Left cardiac atrium (tissue), 4 donors: ENCODE measurements around the gene DNAJC16. TPM values are rescaled to one million over a fixed set of nuclear protein-coding genes. Genes with fewer than 3 reads are reported as not detected.

Experiments used
- ATAC-seq, 2 donors: fragments of 200-7000 bp; cut with Tn5 transposase; one replicate each; pipeline ENCODE4 v1.9.1; 2020; ENCODE audit warnings: mild to moderate bottlenecking in 2 of 2, moderate library complexity in 2 of 2
- DNase-seq: peaks from one replicate; pipeline ENCODE4 v3.0.0-alpha.2; 2020
- intact Hi-C, 2 donors: fragments of 100-400 bp; cut with DNase I; formaldehyde crosslinking; loops; one replicate each; pipeline versions ENCODE4 v1.14.1 to v1.15.1; 2022 to 2023
- total RNA-seq, 2 donors: library from RNA; stranded (reverse); fragmentation: NEBNext Ultra II Directional; extraction: Animal tissue kit (Norgen Biotek cat#: 25700); gene quantifications; one replicate each; pipeline ENCODE4 v1.2.1, GENCODE V29; 2021
- donor health status: DM: no; HTN: yes; CAD: no.
- donor health status: DM: no; HTN: yes; CAD: no; lungs with severe emphysema.
- donor health status: DM: yes; HTN: yes; CAD: no.
- donor health status: Dilated cardiomyopathy.

DNAJC16 gene
- total RNA-seq, 2 donors from 2014 or later = 17.1 to 17.7 TPM

DNA sequence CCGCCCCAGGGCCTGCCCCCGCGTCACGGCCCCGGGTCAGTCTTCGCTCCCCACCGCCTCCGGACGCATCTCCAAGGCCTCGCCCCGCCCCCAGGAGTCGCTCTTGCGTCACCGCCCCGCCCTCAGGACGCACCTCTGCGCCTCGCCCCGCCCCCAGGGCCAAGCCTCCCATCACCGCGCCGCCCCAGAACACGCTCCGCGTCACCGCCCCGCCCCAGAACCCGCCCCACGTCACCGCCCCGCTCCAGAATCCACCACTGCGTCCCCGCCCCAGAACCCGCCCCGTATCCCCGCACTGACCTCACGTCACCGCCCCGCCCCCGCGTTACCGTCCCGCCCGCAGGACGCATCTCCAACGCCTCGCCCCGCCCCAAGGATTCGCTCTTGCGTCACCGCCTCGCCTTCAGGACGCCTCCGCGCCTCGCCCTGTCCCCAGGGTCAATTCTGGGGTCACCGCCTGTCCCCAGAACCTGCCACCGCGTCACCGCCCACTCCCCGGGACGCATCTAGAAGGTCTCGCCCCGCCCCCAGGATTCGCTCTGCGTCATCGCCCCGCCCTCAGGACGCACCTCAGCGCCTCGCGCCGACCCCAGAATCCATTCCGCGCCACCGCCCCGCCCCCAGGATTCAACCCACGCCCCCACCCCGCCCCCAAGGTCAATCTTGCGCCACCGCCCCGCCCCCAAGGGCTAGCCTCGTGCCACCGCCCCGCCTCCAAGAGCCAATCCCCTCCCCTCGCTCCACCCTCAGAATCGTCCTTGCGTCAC, 2.2 kb upstream of the DNAJC16 start:
- DNase-seq = peak; percentile 100
- intact Hi-C loops = no loop called here

DNA sequence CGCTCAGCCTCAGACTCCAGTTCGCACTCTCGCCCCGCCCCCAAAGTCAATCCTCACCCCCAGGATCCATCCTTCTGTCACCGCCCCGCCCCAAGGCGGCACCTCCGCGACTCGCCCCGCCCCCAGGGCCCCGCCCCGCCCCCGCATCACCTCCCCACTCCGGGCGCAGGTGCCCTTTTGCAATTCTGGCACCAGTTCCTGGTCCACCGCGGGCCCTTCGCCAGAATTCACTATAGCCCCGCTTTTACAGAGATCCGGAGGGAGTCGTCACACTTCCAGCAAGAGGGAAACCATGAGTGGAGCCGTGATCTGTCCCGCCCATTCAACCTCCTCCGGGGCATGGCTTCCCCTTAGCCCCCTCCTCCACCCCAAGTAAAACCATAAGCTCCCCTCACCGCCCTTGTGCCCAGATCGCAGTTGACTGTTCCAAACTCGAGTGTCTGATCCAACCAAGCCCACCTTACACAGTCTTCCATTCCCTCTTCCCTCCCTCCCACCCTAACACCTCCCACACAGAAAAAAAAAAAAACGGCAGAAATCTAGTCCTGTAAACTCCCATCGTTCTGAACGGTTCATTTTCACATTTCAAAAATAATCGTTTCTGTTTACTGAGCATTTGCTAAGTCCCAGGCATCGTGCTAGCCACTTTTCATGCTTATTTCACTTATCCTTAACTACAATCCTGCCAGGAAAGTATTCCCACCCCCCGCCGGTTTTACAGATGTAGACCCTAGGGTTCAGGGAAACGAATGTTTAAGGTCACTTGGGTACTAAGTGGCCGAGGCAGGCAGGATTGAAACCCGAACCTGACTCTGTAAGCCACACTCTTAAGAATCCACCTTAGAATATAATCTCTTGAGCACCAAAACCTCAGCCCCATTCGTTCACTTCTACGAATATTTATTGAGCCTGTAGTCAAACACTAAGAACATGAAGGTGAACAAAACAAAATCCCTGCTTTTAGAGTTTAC, 1.3 kb upstream of the DNAJC16 start:
- ATAC-seq (peak; percentile 6 to 30), DNase-seq (peak; percentile 99)
- intact Hi-C loops = no loop called here

More for the DNA sequence above, 2.2 kb upstream of the DNAJC16 start:
- peak; percentile 72 to 80 for ATAC-seq

DNA sequence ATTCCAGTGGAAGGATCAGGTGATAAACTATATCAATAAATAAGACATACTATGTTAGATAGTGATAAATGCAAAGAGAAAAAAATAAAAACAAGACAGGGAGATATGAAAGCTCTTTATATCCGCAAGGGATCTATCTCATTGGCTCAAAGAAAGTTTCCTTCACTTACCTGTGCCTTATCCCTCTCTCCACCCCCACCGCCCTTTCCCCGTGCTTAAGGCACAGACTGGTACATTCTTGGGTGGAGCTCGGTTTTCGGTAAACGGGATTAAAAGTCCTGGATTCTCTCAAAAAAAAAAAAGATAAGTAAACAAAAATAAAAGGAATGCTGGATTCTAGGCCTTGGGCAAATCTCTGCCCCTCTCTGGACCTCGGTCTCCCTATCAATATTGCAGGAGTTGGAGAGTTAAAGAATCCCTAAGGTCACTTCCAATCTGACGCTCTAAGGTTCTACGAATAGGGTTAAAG, 593 bp upstream of the DNAJC16 start:
- no peak for DNase-seq
- intact Hi-C loops = no loop called here
- ATAC-seq = no peak

DNA sequence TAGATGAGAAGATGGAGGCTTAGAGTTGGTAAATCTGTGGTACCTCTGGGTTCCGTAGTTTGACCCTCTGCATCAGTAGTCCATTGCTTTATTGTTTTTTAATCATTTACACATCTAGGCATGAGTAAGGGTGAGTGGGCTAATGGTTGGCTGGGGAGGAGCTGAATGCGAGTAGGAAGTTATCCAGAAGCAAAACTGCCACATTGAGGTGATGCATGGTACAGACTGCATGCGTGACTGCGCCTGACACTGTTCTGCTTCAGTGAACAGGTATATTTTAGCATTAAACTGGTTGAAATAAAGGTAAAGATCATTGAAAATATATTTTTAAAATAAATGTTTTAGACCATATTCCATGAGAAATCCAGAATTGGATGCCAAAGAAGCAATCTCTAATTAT, 4.4 kb downstream of the DNAJC16 start:
- DNase-seq = no peak

DNA sequence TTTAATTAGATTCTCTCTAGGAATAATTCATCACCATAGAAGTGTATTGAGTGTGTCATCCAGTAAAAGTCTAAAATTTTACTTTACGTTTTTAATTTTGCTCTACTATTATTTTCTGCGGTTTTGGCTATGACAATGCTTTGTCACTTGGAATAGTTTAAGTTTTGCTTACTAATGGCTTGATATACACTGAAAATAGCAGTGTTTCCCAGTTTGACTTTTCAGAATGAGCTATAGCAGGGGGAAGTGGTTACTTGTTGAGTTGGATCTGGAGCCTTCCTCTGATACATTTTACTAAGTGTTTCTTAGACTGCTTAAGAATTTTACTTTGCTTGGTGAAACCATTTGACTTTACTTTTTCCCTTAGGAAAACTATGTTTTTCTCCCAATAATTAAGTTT, 5.0 kb downstream of the DNAJC16 start:
- DNase-seq (no peak), ATAC-seq (no peak)
- intact Hi-C loops = no loop called here

More for the DNA sequence above, 4.4 kb downstream of the DNAJC16 start:
- ATAC-seq = no peak
- intact Hi-C loops = no loop called here

DNA sequence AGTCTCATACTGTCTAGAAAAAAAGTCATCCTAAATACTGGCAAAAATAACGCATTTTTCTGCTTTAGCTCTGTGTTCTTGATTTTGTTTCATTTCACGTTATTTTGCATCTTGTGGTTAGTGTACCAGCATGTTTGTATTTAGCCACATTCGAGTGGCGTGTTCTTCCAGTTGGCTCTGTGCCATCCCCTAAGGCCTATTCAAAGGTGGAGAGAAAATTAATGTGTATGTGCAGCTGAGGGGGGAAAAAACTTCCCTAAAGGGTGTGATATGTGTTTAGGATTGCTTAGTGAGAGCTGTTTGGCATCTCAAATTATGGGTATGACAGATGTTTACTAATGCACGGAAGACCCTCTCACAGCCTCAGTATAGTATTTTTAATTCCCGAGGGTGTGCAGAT, 12.1 kb downstream of the DNAJC16 start:
- DNase-seq (no peak), ATAC-seq (no peak)
- intact Hi-C loops = no loop called here

DNA sequence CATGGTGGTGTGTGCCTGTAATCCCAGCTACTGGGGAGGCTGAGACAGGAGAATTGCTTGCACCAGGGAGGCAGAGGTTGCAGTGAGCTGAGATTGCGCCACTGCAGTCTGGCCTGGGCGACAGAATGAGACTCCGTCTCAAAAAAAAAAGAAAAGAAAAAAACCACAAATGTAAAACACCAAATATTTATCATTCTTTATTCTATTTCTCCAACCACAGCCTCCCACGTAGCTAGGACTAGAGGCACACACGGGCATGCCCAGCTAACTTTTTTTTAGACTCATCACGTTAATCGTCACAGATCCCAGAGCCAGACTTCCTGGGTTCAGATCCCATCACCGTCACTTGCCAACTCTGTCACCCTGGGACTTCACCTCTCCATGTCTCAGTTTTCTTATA, 13.5 kb downstream of the DNAJC16 start:
- ATAC-seq = no peak
- intact Hi-C loops = no loop called here
- no peak for DNase-seq

DNA sequence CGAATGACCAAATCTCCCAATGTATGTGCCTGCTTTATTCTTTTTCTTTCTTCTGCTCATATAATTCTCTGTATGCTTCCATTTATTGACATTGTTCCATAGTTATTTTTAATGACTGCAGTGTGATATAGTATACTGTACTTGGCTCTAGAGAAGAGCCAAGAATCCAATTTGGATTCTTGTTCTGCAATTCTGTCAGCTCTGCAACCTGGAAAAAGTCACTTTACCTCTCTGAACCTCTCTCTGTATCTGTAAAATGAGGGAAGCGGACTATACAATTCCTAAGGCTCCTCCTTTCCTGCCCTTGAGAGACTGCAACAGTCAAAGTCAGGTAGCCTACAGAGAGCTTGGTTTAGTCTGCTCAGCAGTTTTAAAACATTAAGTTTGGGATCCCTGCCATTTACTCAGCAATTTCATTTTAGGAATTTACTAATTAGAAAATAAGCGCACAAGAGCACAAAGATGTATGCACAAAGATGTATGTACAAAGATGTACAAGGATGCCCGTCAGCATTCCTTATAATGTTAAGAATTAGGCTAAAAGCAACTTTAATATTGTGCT, 14.7 kb downstream of the DNAJC16 start:
- ATAC-seq = no peak
- intact Hi-C loops = no loop called here

DNA sequence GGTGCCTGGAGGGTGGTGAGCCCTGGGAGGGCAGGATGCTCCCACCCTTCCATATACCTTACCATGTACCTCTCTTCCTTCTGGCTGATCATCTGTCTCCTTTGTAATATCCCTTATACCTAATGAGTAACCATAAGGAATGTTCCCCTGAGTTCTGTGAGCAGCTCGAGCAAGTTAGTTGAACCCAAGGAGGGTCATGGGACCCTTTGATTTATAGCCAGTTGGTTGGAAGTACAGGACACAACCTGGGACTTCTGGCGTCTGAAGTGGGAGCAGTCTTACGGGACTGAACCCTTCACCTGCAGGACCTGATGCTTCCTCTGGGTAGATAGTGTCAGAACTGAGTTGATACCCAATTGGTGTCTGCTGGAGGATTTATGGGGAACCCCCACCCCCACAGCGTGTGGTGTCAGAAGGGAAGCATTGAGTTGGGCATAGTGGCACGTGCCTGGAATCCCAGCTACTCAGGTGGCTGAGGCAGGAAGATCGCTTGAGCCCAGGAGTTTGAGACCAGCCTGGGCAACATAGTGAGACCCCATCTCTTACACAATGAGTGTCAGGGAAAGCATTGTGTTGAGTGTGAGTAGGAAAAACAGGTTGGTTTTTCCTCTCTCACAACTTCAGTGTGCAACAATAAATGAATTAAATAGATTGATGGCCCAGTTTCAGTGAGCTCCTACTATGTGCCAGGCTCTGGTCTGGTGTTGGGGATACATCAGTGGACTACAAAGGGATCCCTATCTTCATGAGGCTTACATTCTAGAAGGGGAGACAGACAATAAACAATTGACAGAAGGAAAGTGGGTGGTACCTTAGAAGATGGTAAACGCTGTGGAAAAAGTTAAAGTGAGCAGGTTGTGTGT, 16.0 kb downstream of the DNAJC16 start:
- intact Hi-C loops = no loop called here
- DNase-seq (no peak), ATAC-seq (no peak)

More for the DNA sequence above, 14.7 kb downstream of the DNAJC16 start:
- DNase-seq = no peak

DNA sequence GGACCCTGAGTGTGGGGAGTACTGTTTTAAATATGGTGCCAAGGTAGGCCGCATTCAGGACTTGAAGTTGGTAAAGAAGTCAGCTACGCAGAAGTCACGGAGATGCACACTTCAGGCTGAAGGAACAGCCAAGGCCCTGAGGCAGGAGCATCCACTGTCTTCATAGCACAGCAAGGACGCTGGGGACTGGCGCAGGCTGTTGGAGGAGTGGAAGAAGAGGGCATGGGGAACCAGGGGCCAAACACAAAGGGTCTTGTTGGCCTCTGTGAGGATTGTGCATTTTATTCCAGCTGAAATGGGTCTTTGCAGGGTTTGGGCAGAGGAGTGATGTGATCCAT, 16.6 kb downstream of the DNAJC16 start:
- DNase-seq = no peak
- intact Hi-C loops = no loop called here
- ATAC-seq = peak in 1 of 2 donors; percentile 16

DNA sequence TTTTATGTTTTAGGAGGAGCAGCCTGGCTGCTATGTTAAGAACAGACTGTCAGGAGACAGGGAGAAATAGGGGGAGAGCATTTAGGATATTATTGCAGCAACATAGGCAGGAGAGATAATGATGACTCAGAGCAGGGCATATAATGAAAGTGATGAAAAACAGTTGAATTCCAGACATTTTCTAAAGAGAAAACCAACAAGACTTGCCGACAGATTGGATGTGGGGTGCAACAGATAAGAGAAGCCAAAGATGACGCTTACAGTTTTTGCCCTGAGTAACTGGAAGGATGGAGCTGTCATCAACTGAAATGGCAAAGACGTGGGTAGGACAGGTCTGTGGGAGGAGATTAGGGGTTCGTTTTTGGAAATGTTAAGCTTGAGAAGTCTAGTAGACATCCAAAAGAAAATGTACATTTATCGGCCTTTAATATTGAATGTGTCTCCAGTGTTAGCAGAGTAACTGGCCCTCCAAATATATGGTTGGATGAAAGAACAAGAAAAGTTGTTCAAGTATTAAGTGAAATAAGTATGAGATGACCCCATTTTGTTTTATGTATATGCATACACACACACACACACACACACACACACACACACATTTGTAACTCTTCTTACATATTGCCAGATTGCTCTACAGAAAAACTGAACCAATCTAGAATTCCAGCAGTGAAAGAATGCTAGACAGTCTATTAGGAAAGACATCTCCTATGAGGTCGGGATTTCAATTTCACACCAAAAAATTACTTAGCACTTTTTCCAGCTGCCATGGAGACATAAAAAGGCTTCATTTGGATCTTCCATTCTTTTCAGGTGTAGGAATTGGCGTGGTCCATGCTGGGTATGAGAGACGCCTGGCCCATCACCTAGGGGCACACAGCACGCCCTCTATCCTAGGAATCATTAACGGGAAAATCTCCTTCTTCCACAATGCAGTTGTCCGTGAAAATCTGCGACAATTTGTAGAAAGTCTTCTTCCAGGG, 17.2 kb downstream of the DNAJC16 start:
- intact Hi-C loops = no loop called here
- DNase-seq (no peak), ATAC-seq (peak; percentile 50 to 95)

DNA sequence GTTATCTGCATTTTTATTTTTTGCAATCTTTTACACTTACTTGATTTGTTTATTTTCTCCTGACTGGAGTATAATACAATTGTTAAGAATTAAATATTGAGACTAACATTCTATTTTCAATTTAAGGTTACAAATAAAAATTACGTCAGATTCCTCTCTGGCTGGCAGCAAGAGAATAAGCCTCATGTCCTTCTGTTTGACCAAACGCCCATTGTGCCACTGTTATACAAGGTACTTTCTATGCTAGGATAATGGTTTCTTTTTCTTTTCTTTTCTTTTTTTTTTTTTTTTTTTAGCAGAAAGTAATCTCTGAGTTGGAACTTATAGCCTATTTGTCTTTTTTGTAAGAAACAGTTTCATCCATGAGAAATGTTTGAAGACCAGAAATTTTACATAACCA, 20.0 kb downstream of the DNAJC16 start:
- ATAC-seq (no peak), DNase-seq (no peak)
- intact Hi-C loops = no loop called here

DNA sequence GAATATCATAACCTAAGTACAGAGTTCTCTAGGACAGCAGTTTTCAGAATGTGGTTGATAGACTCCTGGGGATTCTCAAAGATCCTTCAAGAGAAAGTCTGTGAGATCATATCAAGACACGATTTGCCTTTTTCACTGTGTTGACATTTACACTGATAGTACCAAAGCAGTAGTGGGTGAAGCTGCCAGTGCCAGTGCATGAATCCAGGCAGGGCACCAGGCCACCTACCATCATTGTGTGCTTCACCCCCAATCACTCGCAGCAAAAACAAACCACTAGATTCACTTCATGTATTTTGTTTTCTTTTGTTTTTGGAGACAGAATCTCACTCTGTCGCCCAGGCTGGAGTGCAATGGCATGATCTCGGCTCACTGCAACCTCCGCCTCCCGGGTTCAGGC, 23.9 kb downstream of the DNAJC16 start:
- intact Hi-C loops = no loop called here
- ATAC-seq = peak in 1 of 2 donors; percentile 30
- no peak for DNase-seq

DNA sequence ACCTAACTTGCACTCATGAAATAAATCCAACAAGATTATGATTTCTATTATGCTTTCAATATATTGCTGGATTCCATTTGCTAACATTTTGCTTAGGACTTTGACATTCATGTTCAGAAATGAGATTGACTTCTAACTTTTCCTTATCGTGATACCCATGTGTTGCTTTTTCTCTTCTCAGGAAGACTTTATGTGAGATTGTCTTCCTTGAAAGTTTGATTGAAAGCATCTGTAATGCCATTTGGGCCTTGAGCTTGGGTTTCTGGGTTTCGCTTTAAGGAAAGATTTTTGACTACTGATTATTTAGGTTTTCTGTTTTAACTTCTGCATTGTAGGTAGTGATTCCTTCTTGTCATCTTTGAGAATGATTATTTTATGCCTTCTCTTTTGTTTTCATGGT, 30.4 kb downstream of the DNAJC16 start:
- ATAC-seq (no peak), DNase-seq (no peak)
- intact Hi-C loops = no loop called here

DNA sequence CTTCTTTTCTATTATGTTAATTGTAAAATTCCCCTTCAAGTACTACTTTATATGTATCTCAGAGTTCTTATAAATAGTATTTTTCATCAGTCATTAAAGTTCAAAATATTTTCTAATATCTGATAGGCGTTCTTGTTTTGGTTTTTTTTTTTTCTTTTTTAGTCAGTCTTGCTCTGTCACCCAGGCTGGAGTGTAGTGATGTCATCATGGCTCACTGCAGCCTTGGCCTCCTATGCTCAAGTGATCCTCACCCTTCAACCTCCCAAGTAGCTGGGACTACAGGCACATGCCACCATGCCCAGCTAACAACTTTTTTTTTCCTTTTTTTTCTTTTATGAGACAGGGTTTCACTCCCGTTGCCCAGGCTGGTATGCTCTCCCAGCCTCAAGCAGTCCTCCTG, 30.9 kb downstream of the DNAJC16 start:
- intact Hi-C loops = no loop called here

DNA sequence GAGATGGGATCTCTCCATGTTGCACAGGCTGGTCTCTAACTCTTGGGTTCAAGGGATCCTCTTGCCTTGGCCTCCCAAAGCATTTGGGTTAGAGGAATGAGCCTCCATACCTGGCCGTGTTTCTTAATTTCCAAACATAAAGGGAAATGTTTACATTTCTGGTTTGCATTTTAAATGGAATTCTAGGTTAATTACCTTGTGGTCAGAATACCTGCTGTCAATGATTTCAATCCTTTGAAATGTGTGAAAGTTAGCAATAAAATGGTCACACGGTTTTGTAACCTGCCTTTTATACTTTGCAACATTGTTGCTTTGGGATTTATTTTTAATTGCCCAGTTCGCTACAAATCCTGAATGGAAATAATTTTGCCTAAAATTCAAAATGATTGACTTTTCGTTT, 31.9 kb downstream of the DNAJC16 start:
- DNase-seq (no peak), ATAC-seq (no peak)
- intact Hi-C loops = no loop called here

More for the DNA sequence above, 30.9 kb downstream of the DNAJC16 start:
- DNase-seq (no peak), ATAC-seq (no peak)

DNA sequence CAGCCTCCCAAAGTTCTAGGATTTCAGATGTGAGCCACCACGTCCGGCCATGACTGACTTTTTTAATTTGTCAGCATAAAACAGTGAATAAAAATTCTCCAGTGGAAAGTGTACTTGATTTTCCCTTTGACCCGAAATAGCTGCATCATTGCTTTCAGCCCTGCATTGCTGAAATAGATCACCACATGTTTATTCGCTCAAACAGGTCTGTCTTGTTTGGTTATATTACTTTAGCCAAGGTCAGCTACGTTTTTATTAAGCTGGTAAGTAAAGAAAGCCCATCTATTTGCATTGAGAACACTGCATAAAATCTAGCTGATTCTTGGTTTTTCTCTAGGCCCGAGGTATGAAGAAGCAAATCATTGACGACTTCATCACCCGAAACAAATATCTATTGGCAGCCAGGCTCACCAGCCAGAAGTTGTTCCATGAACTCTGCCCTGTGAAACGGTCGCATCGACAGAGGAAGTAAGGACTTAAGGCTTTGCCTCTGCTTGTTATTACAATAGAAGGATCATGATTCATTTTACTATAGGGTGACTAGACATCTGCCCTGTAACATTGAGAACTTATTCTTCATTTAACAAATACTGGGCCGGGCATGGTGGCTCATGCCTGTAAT, 32.7 kb downstream of the DNAJC16 start:
- no peak for DNase-seq

More for the DNA sequence above, 32.7 kb downstream of the DNAJC16 start:
- intact Hi-C loops = no loop called here
- ATAC-seq = no peak
